Neural cell (in vitro differentiated cells): ENCODE measurements around the gene BMP7. TPM values are rescaled to one million over a fixed set of nuclear protein-coding genes. Genes with fewer than 3 reads are reported as not detected.

ENCODE experiments used
- H2AFZ ChIP-seq: fragments of 200-600, 300-800 bp; sonication (generic), shearing (Covaris generic); 2 replicates; pipeline ENCODE4 v1.6.0; 2014; ENCODE audit warnings: low read depth, mild to moderate bottlenecking, antibody characterized with exemption, low read length, moderate library complexity
- H3F3A ChIP-seq: fragments of 200-600 bp; shearing (Covaris generic); 2 replicates; pipeline ENCODE4 v1.6.1; 2016; ENCODE audit warnings: mild to moderate bottlenecking, moderate library complexity, mixed read lengths, antibody characterized with exemption, low read length; ENCODE audit not compliant: insufficient read depth, poor library complexity, severe bottlenecking
- H3K27ac ChIP-seq: fragments of 200-600, 300-800 bp; sonication (generic), shearing (Covaris generic); 2 replicates; pipeline ENCODE4 v1.5.1; 2014; ENCODE audit warnings: mild to moderate bottlenecking, low read length, moderate library complexity
- H3K27me3 ChIP-seq: fragments of 300-800, 200-600 bp; sonication (generic), shearing (Covaris generic); 2 replicates; pipeline ENCODE4 v1.6.0; 2014; ENCODE audit warnings: mild to moderate bottlenecking, low read depth, low read length, moderate library complexity; ENCODE audit not compliant: insufficient read depth
- H3K36me3 ChIP-seq: fragments of 300-800, 200-600 bp; sonication (generic), shearing (Covaris generic); 2 replicates; pipeline ENCODE4 v1.5.1; 2014; ENCODE audit warnings: mild to moderate bottlenecking, antibody characterized with exemption, low read length, moderate library complexity; ENCODE audit not compliant: insufficient read depth
- H3K4me2 ChIP-seq: fragments of 300-800, 200-600 bp; sonication (generic), shearing (Covaris generic); 2 replicates; pipeline ENCODE4 v1.6.0; 2014; ENCODE audit warnings: mild to moderate bottlenecking, low read length
- H3K4me3 ChIP-seq: fragments of 300-800, 200-600 bp; sonication (generic), shearing (Covaris generic); 2 replicates; pipeline ENCODE4 v1.5.1; 2014; ENCODE audit warnings: mild to moderate bottlenecking, low read length, moderate library complexity
- H3K79me2 ChIP-seq: fragments of 200-600 bp; shearing (Covaris generic); replicated peaks from 2 replicates; pipeline ENCODE4 v1.6.0; 2014; ENCODE audit warnings: mild to moderate bottlenecking, low read length, moderate library complexity; ENCODE audit not compliant: insufficient read depth
- H3K9ac ChIP-seq: fragments of 300-800, 200-600 bp; sonication (generic), shearing (Covaris generic); 2 replicates; pipeline ENCODE4 v1.6.1; 2016; ENCODE audit warnings: mild to moderate bottlenecking, low read length, mixed read lengths
- H3K9me2 ChIP-seq: fragments of 200-600 bp; shearing (Covaris generic); 2 replicates; pipeline ENCODE4 v1.6.1; 2016; ENCODE audit warnings: mild to moderate bottlenecking, low read length, mixed read lengths; ENCODE audit not compliant: insufficient read depth
- H3K9me3 ChIP-seq: fragments of 200-600, 300-800 bp; sonication (generic), shearing (Covaris generic); 2 replicates; pipeline ENCODE4 v1.6.1; 2016; ENCODE audit warnings: mild to moderate bottlenecking, mixed run types, low read length, moderate library complexity, mixed read lengths
- H4K20me1 ChIP-seq: fragments of 200-600 bp; shearing (Covaris generic); 2 replicates; pipeline ENCODE4 v1.6.1; 2016; ENCODE audit warnings: mild to moderate bottlenecking, mixed run types; ENCODE audit not compliant: insufficient read depth
- CTCF ChIP-seq: fragments of 450-650 bp; IDR thresholded peaks from 2 replicates; pipeline ENCODE4 v1.5.1; 2014; ENCODE audit warnings: antibody characterized with exemption, mild to moderate bottlenecking, moderate library complexity; ENCODE audit not compliant: poor library complexity, severe bottlenecking
- EP300 ChIP-seq: fragments of 450-650 bp; conservative IDR thresholded peaks from 2 replicates; pipeline ENCODE4 v1.6.1; 2014; ENCODE audit warnings: antibody characterized with exemption, mild to moderate bottlenecking, moderate library complexity; ENCODE audit not compliant: poor library complexity, severe bottlenecking
- EZH2 ChIP-seq: fragments of 200-600, 300-800 bp; shearing (Covaris generic), sonication (generic); IDR thresholded peaks from 2 replicates; pipeline ENCODE4 v1.6.1; 2014; ENCODE audit warnings: antibody characterized with exemption, low read length, borderline replicate concordance, mild to moderate bottlenecking; ENCODE audit not compliant: insufficient read depth, poor library complexity, severe bottlenecking
- MXI1 ChIP-seq: fragments of 450-650 bp; conservative IDR thresholded peaks from 2 replicates; pipeline ENCODE4 v1.6.1; 2014; ENCODE audit warnings: antibody characterized with exemption, mild to moderate bottlenecking; ENCODE audit not compliant: poor library complexity, severe bottlenecking
- POLR2AphosphoS5 ChIP-seq: IDR thresholded peaks from 2 replicates; pipeline ENCODE4 v1.6.1; 2012
- RAD21 ChIP-seq: fragments of 450-650 bp; conservative IDR thresholded peaks from 2 replicates; pipeline ENCODE4 v1.6.1; 2014; ENCODE audit warnings: antibody characterized with exemption, mild to moderate bottlenecking, moderate library complexity
- REST ChIP-seq: IDR thresholded peaks from 2 replicates; pipeline ENCODE4 v1.6.1; 2012; ENCODE audit warnings: borderline replicate concordance
- SMC3 ChIP-seq: fragments of 450-650 bp; conservative IDR thresholded peaks from 2 replicates; pipeline ENCODE4 v1.6.1; 2014; ENCODE audit warnings: antibody characterized with exemption, mild to moderate bottlenecking, moderate library complexity; ENCODE audit not compliant: poor library complexity
- TAF1 ChIP-seq: IDR thresholded peaks from 2 replicates; pipeline ENCODE4 v1.6.1; 2012; ENCODE audit warnings: low read depth
- polyA plus RNA-seq: library from polyadenylated mRNA; depleted of rRNA; stranded (reverse); fragments of >200 nt; gene quantifications from 2 replicates; pipeline ENCODE4 v1.2.3, GENCODE V29; 2014

BMP7 gene
- polyA plus RNA-seq, 1 donor from 2014 or later: 3.6 TPM

GRCh38 chr20:57287007-57287880, 20.8 kb upstream of the BMP7 start:
- H3K4me2 ChIP-seq: no peak overlapping the region
- no peaks in the 10 kb centered on the region for H3K9me3 ChIP-seq
- no peak overlapping the region for H3K27ac ChIP-seq
- TF ChIP-seq SMC3 (no peak), TAF1 (no peak), EP300 (no peak), RAD21 (no peak), CTCF (no peak), EZH2 (no peak), MXI1 (no peak), POLR2AphosphoS5 (no peak), REST (no peak)
- H3K9ac ChIP-seq: no peak overlapping the region
- no peak overlapping the region for H2AFZ ChIP-seq
- peaks cover 6% of the 10 kb centered on the region for H3K27me3 ChIP-seq
- no peak overlapping the region for H3K4me3 ChIP-seq
- H3K36me3 ChIP-seq: no peaks in the 10 kb centered on the region
- no peaks in the 10 kb centered on the region for H3K9me2 ChIP-seq
- no peaks in the 10 kb centered on the region for H3K79me2 ChIP-seq
- H4K20me1 ChIP-seq: no peaks in the 10 kb centered on the region
- H3F3A ChIP-seq: no peaks in the 10 kb centered on the region

GRCh38 chr20:57283860-57284259, 17.4 kb upstream of the BMP7 start:
- no peaks in the 10 kb centered on the region for H3K9me3 ChIP-seq
- no peak overlapping the region for H3K9ac ChIP-seq
- H3K36me3 ChIP-seq: no peaks in the 10 kb centered on the region
- no peak overlapping the region for H2AFZ ChIP-seq
- TF ChIP-seq EP300 (no peak), RAD21 (no peak), CTCF (no peak), MXI1 (no peak), EZH2 (no peak), REST (no peak), SMC3 (no peak), POLR2AphosphoS5 (no peak), TAF1 (no peak)
- no peaks in the 10 kb centered on the region for H4K20me1 ChIP-seq
- no peak overlapping the region for H3K27ac ChIP-seq
- H3K79me2 ChIP-seq: no peaks in the 10 kb centered on the region
- H3K27me3 ChIP-seq: peaks cover 6% of the 10 kb centered on the region
- H3K9me2 ChIP-seq: no peaks in the 10 kb centered on the region
- H3K4me3 ChIP-seq: no peak overlapping the region
- H3K4me2 ChIP-seq: no peak overlapping the region
- H3F3A ChIP-seq: no peaks in the 10 kb centered on the region
